ENCODE measurements around the gene GNS. TPM values are rescaled to one million over a fixed set of nuclear protein-coding genes. Genes with fewer than 3 reads are reported as not detected.
A peak's percentile ranks its signal among the peaks of the same experiment; 100 is the strongest.

GNS gene
- total and polyA plus RNA-seq, 2 experiments from 2014 or later = 44.0 to 45.5 TPM

GRCh38 chr12:64688715-64689114 lies 70.5 kb downstream of the GNS start:
- peaks cover 17% of the 10 kb centered on the region for H3K36me3 ChIP-seq
- peak overlapping the region; percentile 73 for H3K27ac ChIP-seq
- no peak for DNase-seq (ENCODE audit: low read depth in 1 of 2, low spot score in 1 of 2)
- TF ChIP-seq CTCF (IDR thresholded peaks at IDR 0.05; ENCODE audit: low read depth, low read length) = no peak
- H3K27me3 ChIP-seq = no peaks in the 10 kb centered on the region
- peaks cover 22% of the 10 kb centered on the region for H3K4me1 ChIP-seq (ENCODE audit: low read depth)
- H3K9me3 ChIP-seq (ENCODE audit: low read depth) = no peaks in the 10 kb centered on the region
- no peak overlapping the region for H3K4me3 ChIP-seq

GRCh38 chr12:64688219-64688618 lies 71.0 kb downstream of the GNS start:
- peak overlapping the region; percentile 73 for H3K27ac ChIP-seq

GRCh38 chr12:64687816-64688215 lies 71.4 kb downstream of the GNS start:
- TF ChIP-seq CTCF (IDR thresholded peaks at IDR 0.05; ENCODE audit: low read depth, low read length) = no peak
- no peaks in the 10 kb centered on the region for H3K27me3 ChIP-seq
- H3K4me3 ChIP-seq = no peak overlapping the region
- H3K9me3 ChIP-seq (ENCODE audit: low read depth) = no peaks in the 10 kb centered on the region
- DNase-seq (ENCODE audit: low read depth in 1 of 2, low spot score in 1 of 2) = no peak
- H3K4me1 ChIP-seq (ENCODE audit: low read depth) = peaks cover 30% of the 10 kb centered on the region
- peaks cover 17% of the 10 kb centered on the region for H3K36me3 ChIP-seq
- H3K27ac ChIP-seq = peak overlapping the region; percentile 73

More at GRCh38 chr12:64688219-64688618, 71.0 kb downstream of the GNS start:
- no peak for DNase-seq (ENCODE audit: low read depth in 1 of 2, low spot score in 1 of 2)
- Histone ChIP-seq H3K36me3 (peaks cover 17% of the 10 kb centered on the region), H3K9me3 (ENCODE audit: low read depth) (no peaks in the 10 kb centered on the region), H3K4me3 (no peak overlapping the region), H3K4me1 (ENCODE audit: low read depth) (peaks cover 26% of the 10 kb centered on the region), H3K27me3 (no peaks in the 10 kb centered on the region)
- TF ChIP-seq CTCF (IDR thresholded peaks at IDR 0.05; ENCODE audit: low read depth, low read length) = no peak

GRCh38 chr12:64685605-64686004 lies 73.6 kb downstream of the GNS start:
- no peaks in the 10 kb centered on the region for H3K27me3 ChIP-seq
- no peak for DNase-seq (ENCODE audit: low read depth in 1 of 2, low spot score in 1 of 2)
- peak overlapping the region; percentile 32 for H3K27ac ChIP-seq
- H3K4me3 ChIP-seq = no peak overlapping the region
- H3K9me3 ChIP-seq (ENCODE audit: low read depth) = no peaks in the 10 kb centered on the region
- peaks cover 20% of the 10 kb centered on the region for H3K4me1 ChIP-seq (ENCODE audit: low read depth)
- peaks cover 17% of the 10 kb centered on the region for H3K36me3 ChIP-seq
- no peak for TF ChIP-seq CTCF (IDR thresholded peaks at IDR 0.05; ENCODE audit: low read depth, low read length)

GRCh38 chr12:64685050-64685449 lies 74.2 kb downstream of the GNS start:
- Histone ChIP-seq H3K27me3 (no peaks in the 10 kb centered on the region), H3K4me3 (no peak overlapping the region), H3K4me1 (ENCODE audit: low read depth) (peaks cover 20% of the 10 kb centered on the region), H3K9me3 (ENCODE audit: low read depth) (no peaks in the 10 kb centered on the region), H3K36me3 (peaks cover 17% of the 10 kb centered on the region), H3K27ac (no peak overlapping the region)
- TF ChIP-seq CTCF (IDR thresholded peaks at IDR 0.05; ENCODE audit: low read depth, low read length) = no peak
- no peak for DNase-seq (ENCODE audit: low read depth in 1 of 2, low spot score in 1 of 2)

All from cardiac muscle cell (in vitro differentiated cells and primary cell).